Measurements from ENCODE around the gene KPTN. TPM values are rescaled to one million over a fixed set of nuclear protein-coding genes. Genes with fewer than 3 reads are reported as not detected.

Gene KPTN
- polyA plus RNA-seq, 10 donors: 6.4 to 10.2 (median 7.9) TPM

- peak in 2 of 3 donors; percentile 58 to 67 for DNase-seq
These were observed 47.2 kb downstream of the KPTN start for GRCh38 chr19:47436712-47437401.

GRCh38 chr19:47435883-47436417, 48.1 kb downstream of the KPTN start:
- DNase-seq: no peak

- no peak for DNase-seq
These were observed 48.8 kb downstream of the KPTN start for GRCh38 chr19:47435196-47435595.

DNA sequence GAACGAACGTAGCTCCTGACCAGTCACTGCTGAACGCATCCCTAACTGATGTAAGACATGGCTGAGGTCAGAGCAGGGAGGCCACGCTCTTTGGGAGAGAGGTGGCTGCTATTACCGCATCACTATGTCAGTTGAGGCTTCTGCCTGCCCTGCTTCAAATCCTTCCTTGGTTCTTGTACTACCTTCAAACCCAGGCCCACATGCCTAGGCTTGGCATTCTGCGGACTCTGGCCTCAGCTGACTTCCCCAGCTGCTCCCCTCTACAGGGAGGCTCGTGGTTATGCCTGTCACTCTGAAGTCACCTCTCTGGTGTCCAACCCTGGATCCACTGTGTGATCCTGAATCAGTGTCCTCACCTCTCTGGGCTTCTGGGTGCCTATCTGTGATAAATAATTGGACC, 49.9 kb downstream of the KPTN start:
- DNase-seq: no peak

GRCh38 chr19:47433121-47433520, 50.9 kb downstream of the KPTN start:
- DNase-seq: no peak

GRCh38 chr19:47432499-47432898, 51.5 kb downstream of the KPTN start:
- DNase-seq: no peak

DNA sequence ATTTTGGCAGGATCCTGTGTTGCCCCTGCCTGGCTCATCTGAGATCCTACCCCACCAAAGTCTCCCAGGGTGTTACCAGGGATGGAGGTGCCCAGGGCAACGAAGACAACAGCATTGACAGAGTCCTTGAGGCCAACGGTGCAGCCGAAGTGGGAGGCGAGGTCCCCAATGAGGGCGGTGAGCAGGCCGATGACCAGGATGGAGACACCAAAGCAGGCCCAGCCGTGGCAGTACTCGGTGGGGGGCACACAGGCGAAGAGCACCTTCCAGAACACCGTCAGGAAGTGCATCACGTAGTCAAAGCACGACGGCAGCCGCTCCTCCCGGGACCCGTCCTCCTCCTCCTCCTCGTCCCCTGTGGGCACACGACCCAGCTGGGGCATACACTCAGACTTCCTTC, 51.9 kb downstream of the KPTN start:
- DNase-seq: no peak

DNA sequence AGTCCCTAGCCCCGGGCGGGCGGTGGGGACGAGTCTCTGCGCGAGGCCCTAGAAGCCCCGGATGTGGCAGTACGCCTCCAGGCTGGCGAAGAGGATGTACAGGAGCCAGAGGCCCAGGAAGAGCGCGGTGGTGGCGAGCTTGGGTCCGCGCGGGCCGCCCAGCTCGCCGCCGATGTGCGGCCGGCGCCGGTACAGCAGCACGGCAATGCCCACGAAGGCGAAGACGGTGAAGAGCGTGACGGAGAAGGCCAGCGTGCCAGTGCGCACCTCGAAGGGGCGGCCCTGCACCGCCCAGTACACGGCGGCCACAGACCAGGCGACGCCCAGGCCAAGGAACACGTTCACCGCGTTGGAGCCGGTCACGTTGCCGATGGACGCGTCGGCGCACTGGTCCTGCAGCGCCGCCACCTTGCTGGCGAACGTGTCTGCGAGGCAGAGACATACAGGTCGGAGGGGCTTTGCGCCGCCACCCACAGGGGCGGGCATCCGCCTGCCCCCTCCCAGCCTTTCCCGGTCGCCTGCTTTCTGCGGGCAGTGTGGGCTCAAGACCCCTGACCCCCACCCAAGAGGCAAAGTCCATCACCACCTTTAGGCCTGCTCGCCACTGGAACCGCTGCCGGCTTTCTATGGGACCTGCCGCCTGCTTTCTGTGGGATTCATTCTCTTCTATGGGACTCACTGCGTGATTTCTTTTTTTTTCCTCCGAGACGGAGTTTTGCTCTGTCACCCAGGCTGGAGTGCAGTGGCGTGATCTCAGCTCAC, 53.8 kb downstream of the KPTN start:
- peak in 1 of 3 donors; percentile 63 for DNase-seq

DNA sequence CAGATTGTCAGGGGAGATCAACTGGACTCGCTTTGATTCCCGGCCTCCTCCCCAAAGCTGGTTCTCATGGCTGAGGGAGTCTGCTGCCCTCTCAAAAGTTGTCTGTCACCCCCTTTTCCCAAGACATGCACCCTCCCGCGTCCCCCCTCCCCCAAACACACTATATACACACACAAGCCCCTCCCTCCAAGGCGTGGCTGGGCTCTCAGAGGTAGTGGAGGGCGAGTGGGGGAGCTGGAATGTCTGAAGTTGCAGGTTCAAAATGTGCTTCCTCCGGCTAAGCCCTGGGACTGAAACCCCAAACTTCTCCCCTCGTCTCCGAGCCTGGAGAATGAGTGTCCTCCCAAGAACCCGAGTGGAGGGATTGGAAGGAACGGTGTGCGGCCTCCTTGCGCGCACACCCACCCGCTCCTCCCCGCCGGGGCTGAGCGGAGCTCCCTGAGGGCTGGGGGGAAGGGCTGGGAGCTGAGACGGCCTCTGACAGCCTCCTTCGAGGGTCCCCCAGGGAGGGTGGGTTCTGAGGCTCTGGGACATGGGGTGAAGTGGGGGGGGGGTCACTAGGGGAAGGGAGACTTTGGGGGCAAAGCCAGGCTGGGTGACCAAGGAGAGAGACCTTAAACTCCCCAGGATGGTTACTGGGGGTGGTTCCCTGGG, 54.8 kb downstream of the KPTN start:
- DNase-seq: no peak

GRCh38 chr19:47428177-47428894, 55.7 kb downstream of the KPTN start:
- peak; percentile 69 to 97 (median 86) for DNase-seq

- peak in 1 of 3 donors; percentile 45 for DNase-seq
These were observed 56.5 kb downstream of the KPTN start for GRCh38 chr19:47427241-47428176.

Other genes with a start within 250 kb of the KPTN start
- gene CCDC9, start 227.7 kb downstream of the KPTN start, polyA plus RNA-seq (ENCODE audit: insufficient read length in 10 of 10): 10 to 100 TPM; 15.3 to 22.4 (median 19.1) TPM
- gene INAFM1, start 209.3 kb downstream of the KPTN start, polyA plus RNA-seq (ENCODE audit: insufficient read length in 10 of 10): 10 to 100 TPM in 3 of 10 donors, 1 to 10 TPM in 7; 6.3 to 11.5 (median 8.8) TPM
- gene C5AR1, start 174.4 kb downstream of the KPTN start, polyA plus RNA-seq (ENCODE audit: insufficient read length in 10 of 10): 1 to 10 TPM; 1.5 to 3.5 (median 2.3) TPM
- under 1 TPM; 0.30 to 0.63 (median 0.42) TPM for gene C5AR2, start 152.0 kb downstream of the KPTN start, polyA plus RNA-seq (ENCODE audit: insufficient read length in 10 of 10)
- gene DHX34, start 134.9 kb downstream of the KPTN start, polyA plus RNA-seq (ENCODE audit: insufficient read length in 10 of 10): 10 to 100 TPM in 7 of 10 donors, 1 to 10 TPM in 3; 8.1 to 12.5 (median 10.7) TPM
- gene MEIS3, start 64.7 kb downstream of the KPTN start, polyA plus RNA-seq (ENCODE audit: insufficient read length in 10 of 10): 10 to 100 TPM in 5 of 10 donors, 1 to 10 TPM in 5; 7.6 to 13.9 (median 10.9) TPM
- under 1 TPM; 0.05 to 0.45 (median 0.18) TPM for gene SLC8A2, start 12.3 kb downstream of the KPTN start, polyA plus RNA-seq (ENCODE audit: insufficient read length in 10 of 10)
- 100 to 1,000 TPM in 1 of 10 donors, 10 to 100 TPM in 9; 79.3 to 104 (median 83.2) TPM for gene NAPA, start 30.8 kb upstream of the KPTN start, polyA plus RNA-seq (ENCODE audit: insufficient read length in 10 of 10)
- under 1 TPM in 8 of 10 donors, not detected in 2; 0.14 to 0.44 (median 0.20) TPM for gene ZNF541, start 88.9 kb upstream of the KPTN start, polyA plus RNA-seq (ENCODE audit: insufficient read length in 10 of 10)
- gene BICRA, start 124.9 kb upstream of the KPTN start, polyA plus RNA-seq (ENCODE audit: insufficient read length in 10 of 10): 10 to 100 TPM in 4 of 10 donors, 1 to 10 TPM in 6; 5.7 to 12.6 (median 10.0) TPM
- gene EHD2, start 229.2 kb upstream of the KPTN start, polyA plus RNA-seq (ENCODE audit: insufficient read length in 10 of 10): 100 to 1,000 TPM in 8 of 10 donors, 10 to 100 TPM in 2; 86.8 to 144 (median 110) TPM